NCI-H2227 treated with DMSO at 0.1 percent for 48 hours (cell line): Measurements from ENCODE around the gene HDAC9.

ENCODE experiments used
- DNase-seq: peaks from one replicate; lab custom pipeline; 2025; lab: John Stamatoyannopoulos, UW

HDAC9 gene

GRCh38 chr7:18494821-18495408 is 634 bp upstream of the HDAC9 start:
- DNase-seq, result no peak

- DNase-seq, result no peak
Observed at GRCh38 chr7:18496341-18496700, 772 bp downstream of the HDAC9 start.

- no peak for DNase-seq
Observed at GRCh38 chr7:18497082-18497481, 1.5 kb downstream of the HDAC9 start.

GRCh38 chr7:18497800-18498199 is 2.3 kb downstream of the HDAC9 start:
- no peak for DNase-seq

- no peak for DNase-seq
Observed at GRCh38 chr7:18498341-18498740, 2.8 kb downstream of the HDAC9 start.

- DNase-seq, result no peak
Observed at GRCh38 chr7:18499407-18500177, 4.0 kb downstream of the HDAC9 start.

GRCh38 chr7:18503126-18503866 is 7.7 kb downstream of the HDAC9 start:
- DNase-seq, result no peak

GRCh38 chr7:18504965-18505364 is 9.4 kb downstream of the HDAC9 start:
- no peak for DNase-seq

GRCh38 chr7:18505870-18506460 is 10.4 kb downstream of the HDAC9 start:
- DNase-seq, result peak; percentile 29

GRCh38 chr7:18508443-18509427 is 13.2 kb downstream of the HDAC9 start:
- DNase-seq, result no peak

GRCh38 chr7:18509481-18509880 is 13.9 kb downstream of the HDAC9 start:
- no peak for DNase-seq

GRCh38 chr7:18511351-18512140 is 16.0 kb downstream of the HDAC9 start:
- DNase-seq, result no peak

- no peak for DNase-seq
Observed at GRCh38 chr7:18513343-18513742, 17.8 kb downstream of the HDAC9 start.

- DNase-seq, result no peak
Observed at GRCh38 chr7:18515067-18515466, 19.5 kb downstream of the HDAC9 start.

- no peak for DNase-seq
Observed at GRCh38 chr7:18517646-18518045, 22.1 kb downstream of the HDAC9 start.

- DNase-seq, result no peak
Observed at GRCh38 chr7:18518555-18518954, 23.0 kb downstream of the HDAC9 start.

GRCh38 chr7:18520450-18521235 is 25.1 kb downstream of the HDAC9 start:
- no peak for DNase-seq

- DNase-seq, result no peak
Observed at GRCh38 chr7:18521236-18521589, 25.7 kb downstream of the HDAC9 start.

GRCh38 chr7:18521945-18522566 is 26.5 kb downstream of the HDAC9 start:
- DNase-seq, result no peak

- no peak for DNase-seq
Observed at GRCh38 chr7:18524248-18524647, 28.7 kb downstream of the HDAC9 start.
